HG02938 (cell line): ENCODE measurements around the gene KPNB1.

ENCODE experiments used
- ATAC-seq: cut with Tn5 transposase; IDR thresholded peaks from one replicate; pipeline ENCODE4 v1.9.1; 2021; ENCODE audit warnings: mild to moderate bottlenecking, moderate library complexity; ENCODE audit not compliant: unreplicated experiment

Gene KPNB1

GRCh38 chr17:47711366-47712099 is 61.8 kb downstream of the KPNB1 start:
- ATAC-seq = no peak

GRCh38 chr17:47712330-47713023 is 62.8 kb downstream of the KPNB1 start:
- ATAC-seq = no peak

- no peak for ATAC-seq
Observed at GRCh38 chr17:47713980-47714700, 64.4 kb downstream of the KPNB1 start.

- no peak for ATAC-seq
Observed at GRCh38 chr17:47714773-47715396, 65.2 kb downstream of the KPNB1 start.

- no peak for ATAC-seq
Observed at GRCh38 chr17:47715669-47716325, 66.1 kb downstream of the KPNB1 start.

GRCh38 chr17:47716375-47716774 is 66.7 kb downstream of the KPNB1 start:
- ATAC-seq = no peak

- ATAC-seq = no peak
Observed at GRCh38 chr17:47717261-47717697, 67.6 kb downstream of the KPNB1 start.

- no peak for ATAC-seq
Observed at GRCh38 chr17:47717979-47718621, 68.4 kb downstream of the KPNB1 start.

- no peak for ATAC-seq
Observed at GRCh38 chr17:47718634-47719405, 69.1 kb downstream of the KPNB1 start.

- ATAC-seq = no peak
Observed at GRCh38 chr17:47719411-47720152, 69.9 kb downstream of the KPNB1 start.

GRCh38 chr17:47720196-47720595 is 70.5 kb downstream of the KPNB1 start:
- ATAC-seq = no peak

GRCh38 chr17:47720754-47721533 is 71.2 kb downstream of the KPNB1 start:
- no peak for ATAC-seq

- no peak for ATAC-seq
Observed at GRCh38 chr17:47721725-47722124, 72.0 kb downstream of the KPNB1 start.

- ATAC-seq = no peak
Observed at GRCh38 chr17:47724705-47725104, 75.0 kb downstream of the KPNB1 start.

- no peak for ATAC-seq
Observed at GRCh38 chr17:47725446-47726111, 75.9 kb downstream of the KPNB1 start.

- ATAC-seq = no peak
Observed at GRCh38 chr17:47726796-47727703, 77.3 kb downstream of the KPNB1 start.

- ATAC-seq = no peak
Observed at GRCh38 chr17:47727704-47728036, 78.0 kb downstream of the KPNB1 start.
